GM18868 (cell line): ENCODE measurements around the gene MCC.

ENCODE experiments used
- ATAC-seq: cut with Tn5 transposase; IDR thresholded peaks from one replicate; pipeline ENCODE4 v1.9.1; 2021; ENCODE audit warnings: mild to moderate bottlenecking, moderate library complexity; ENCODE audit not compliant: unreplicated experiment

The MCC gene

GRCh38 chr5:113020461-113021273 is 467.6 kb downstream of the MCC start:
- no peak for ATAC-seq

GRCh38 chr5:113017881-113018635 is 470.2 kb downstream of the MCC start:
- ATAC-seq = no peak

GRCh38 chr5:113005454-113005853 is 482.8 kb downstream of the MCC start:
- ATAC-seq = no peak

GRCh38 chr5:113003763-113004162 is 484.5 kb downstream of the MCC start:
- no peak for ATAC-seq

- ATAC-seq = no peak
Measured at GRCh38 chr5:113002423-113002822, 485.8 kb downstream of the MCC start.

- ATAC-seq = no peak
Measured at GRCh38 chr5:113000466-113000865, 487.8 kb downstream of the MCC start.

GRCh38 chr5:112998296-112998695 is 490.0 kb downstream of the MCC start:
- no peak for ATAC-seq

- no peak for ATAC-seq
Measured at GRCh38 chr5:112996830-112997374, 491.4 kb downstream of the MCC start.

- peak; percentile 86 for ATAC-seq
Measured at GRCh38 chr5:112995764-112996618, 492.3 kb downstream of the MCC start.

GRCh38 chr5:112986224-112986623 is 502.0 kb downstream of the MCC start:
- ATAC-seq = no peak

GRCh38 chr5:112983363-112983762 is 504.9 kb downstream of the MCC start:
- no peak for ATAC-seq

GRCh38 chr5:112979723-112980122 is 508.5 kb downstream of the MCC start:
- no peak for ATAC-seq

- ATAC-seq = no peak
Measured at GRCh38 chr5:112978836-112979235, 509.4 kb downstream of the MCC start.

GRCh38 chr5:112977440-112977861 is 510.8 kb downstream of the MCC start:
- no peak for ATAC-seq

- peak; percentile 96 for ATAC-seq
Measured at GRCh38 chr5:112976432-112977309, 511.6 kb downstream of the MCC start, which contains the start of gene DCP2. DCP2 (plus strand) TSS chr5:112976798; CDS start chr5:112976934, 136 bp downstream.

- peak; percentile 23 for ATAC-seq
Measured at GRCh38 chr5:112975721-112976431, 512.4 kb downstream of the MCC start.

- ATAC-seq = no peak
Measured at GRCh38 chr5:112974901-112975300, 513.4 kb downstream of the MCC start.

GRCh38 chr5:112973904-112974303 is 514.3 kb downstream of the MCC start:
- ATAC-seq = no peak

GRCh38 chr5:112973036-112973435 is 515.2 kb downstream of the MCC start:
- no peak for ATAC-seq
